Measurements from ENCODE around the gene GPALPP1.

GRCh38 chr13:44951184-44951583 lies 38.2 kb upstream of the GPALPP1 start:
- no peak for TF ChIP-seq CTCF (conservative IDR thresholded peaks at IDR 0.05)
- TF ChIP-seq EZH2 (IDR thresholded peaks at IDR 0.05; ENCODE audit: low read depth): no peak

Data from PC-9 (cell line).